Neutrophil (primary cell): Measurements from ENCODE around the gene ABR.

ENCODE experiments used
- H3K27ac ChIP-seq: fragments of 200-600 bp; sonication (generic); 2 replicates; pipeline ENCODE4 v1.5.1; 2016; ENCODE audit warnings: mild to moderate bottlenecking, moderate library complexity
- H3K27me3 ChIP-seq: fragments of 200-600 bp; sonication (generic); 2 replicates; pipeline ENCODE4 v1.6.0; 2016; ENCODE audit warnings: mild to moderate bottlenecking
- H3K36me3 ChIP-seq: fragments of 200-600 bp; sonication (generic); 2 replicates; pipeline ENCODE4 v1.5.1; 2017
- H3K4me1 ChIP-seq, 2 experiments: fragments of 200-600 bp in 1 of 2; sonication (generic) in 1 of 2; 1 replicate in 1 of 2; 2 replicates in 1 of 2; pipeline versions ENCODE4 v1.5.1 to v1.6.1; 2013 to 2016; ENCODE audit warnings: low read depth in 1 of 2, low read length in 1 of 2, mild to moderate bottlenecking in 1 of 2, moderate library complexity in 1 of 2; ENCODE audit not compliant: control insufficient read depth in 1 of 2, insufficient read depth in 1 of 2
- H3K4me3 ChIP-seq, 2 experiments: fragments of 200-600 bp in 1 of 2; sonication (generic) in 1 of 2; 1 replicate in 1 of 2; 2 replicates in 1 of 2; pipeline ENCODE4 v1.5.1; 2013 to 2016; ENCODE audit warnings: low read depth in 1 of 2, low read length in 1 of 2, mild to moderate bottlenecking in 1 of 2, moderate library complexity in 1 of 2
- H3K9me3 ChIP-seq: fragments of 200-600 bp; sonication (generic); 2 replicates; pipeline ENCODE4 v1.5.1; 2016
- CTCF ChIP-seq: fragments of 200-600 bp; sonication (generic); IDR thresholded peaks from 2 replicates; pipeline ENCODE4 v1.5.1; 2016; ENCODE audit warnings: antibody characterized with exemption

The ABR gene

GRCh38 chr17:1192911-1193699 lies 13.3 kb upstream of the ABR start:
- no peaks in the 10 kb centered on the region for H3K9me3 ChIP-seq
- H3K27me3 ChIP-seq = peaks cover 12% of the 10 kb centered on the region
- no peak for TF ChIP-seq CTCF
- H3K27ac ChIP-seq = no peak overlapping the region
- H3K36me3 ChIP-seq = no peaks in the 10 kb centered on the region
- no peak overlapping the region for H3K4me3 ChIP-seq
- peaks cover 13% of the 10 kb centered on the region in 2 experiments for H3K4me1 ChIP-seq

- H3K27me3 ChIP-seq = peaks cover 12% of the 10 kb centered on the region
- H3K4me3 ChIP-seq = no peak overlapping the region
- peaks cover 0 to 4% of the 10 kb centered on the region in 2 experiments for H3K4me1 ChIP-seq
- no peak overlapping the region for H3K27ac ChIP-seq
- H3K9me3 ChIP-seq = no peaks in the 10 kb centered on the region
- TF ChIP-seq CTCF = no peak
- H3K36me3 ChIP-seq = no peaks in the 10 kb centered on the region
Observed at GRCh38 chr17:1190751-1191331, 11.1 kb upstream of the ABR start.

- no peaks in the 10 kb centered on the region for H3K9me3 ChIP-seq
- peaks cover 0 to 4% of the 10 kb centered on the region in 2 experiments for H3K4me1 ChIP-seq
- H3K36me3 ChIP-seq = no peaks in the 10 kb centered on the region
- no peak overlapping the region for H3K27ac ChIP-seq
- peaks cover 12% of the 10 kb centered on the region for H3K27me3 ChIP-seq
- no peak overlapping the region for H3K4me3 ChIP-seq
- TF ChIP-seq CTCF = no peak
Observed at GRCh38 chr17:1188812-1189504, 9.2 kb upstream of the ABR start.

GRCh38 chr17:1186923-1187771 lies 7.4 kb upstream of the ABR start:
- H3K4me1 ChIP-seq = peaks cover 0 to 4% of the 10 kb centered on the region in 2 experiments
- no peaks in the 10 kb centered on the region for H3K36me3 ChIP-seq
- no peak overlapping the region for H3K4me3 ChIP-seq
- peak; percentile 88 for TF ChIP-seq CTCF
- H3K27ac ChIP-seq = no peak overlapping the region
- H3K27me3 ChIP-seq = peaks cover 27% of the 10 kb centered on the region
- no peaks in the 10 kb centered on the region for H3K9me3 ChIP-seq

- no peaks in the 10 kb centered on the region for H3K36me3 ChIP-seq
- no peaks in the 10 kb centered on the region for H3K9me3 ChIP-seq
- H3K27ac ChIP-seq = no peak overlapping the region
- peaks cover 0 to 4% of the 10 kb centered on the region in 2 experiments for H3K4me1 ChIP-seq
- no peak overlapping the region for H3K4me3 ChIP-seq
- peaks cover 36% of the 10 kb centered on the region for H3K27me3 ChIP-seq
- no peak for TF ChIP-seq CTCF
Observed at GRCh38 chr17:1186214-1186820, 6.5 kb upstream of the ABR start.
